ENCODE data around the gene SLC8B1.

Gene SLC8B1

DNA sequence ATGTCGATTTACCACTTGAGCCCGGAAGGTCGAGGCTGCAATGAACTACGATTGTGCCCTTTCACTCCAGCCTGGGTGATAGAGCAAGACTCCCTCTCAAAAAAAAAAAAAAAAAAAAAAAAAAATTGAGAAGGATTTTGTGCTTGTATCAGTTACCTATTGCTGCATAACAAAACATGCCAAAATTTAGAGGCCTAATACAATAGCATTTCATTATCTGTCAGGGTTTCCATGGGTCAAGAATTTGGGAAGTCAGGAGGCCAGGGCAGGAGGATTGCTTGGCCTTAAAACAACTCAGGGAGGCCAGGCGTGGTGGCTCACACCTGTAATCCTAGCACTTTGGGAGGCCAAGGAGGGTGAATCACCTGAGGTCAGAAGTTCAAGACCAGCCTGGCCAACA is 4.6 kb upstream of the SLC8B1 start:
- Histone ChIP-seq H3K9ac (ENCODE audit: low read length) (no peak overlapping the region), H3K27ac (ENCODE audit: low read length) (no peak overlapping the region), H3K9me3 (ENCODE audit: insufficient read depth, low read length) (no peaks in the 10 kb centered on the region), H2AFZ (ENCODE audit: low read depth, low read length) (no peak overlapping the region), H3K27me3 (ENCODE audit: low read depth, low read length) (no peaks in the 10 kb centered on the region), H3K4me3 (ENCODE audit: low read length) (no peak overlapping the region), H3K79me2 (ENCODE audit: low read length) (no peaks in the 10 kb centered on the region), H4K20me1 (ENCODE audit: insufficient read depth, low read length) (no peaks in the 10 kb centered on the region), H3K4me2 (ENCODE audit: low read length) (no peak overlapping the region), H3K4me1 (ENCODE audit: low read length) (peaks cover 10% of the 10 kb centered on the region), H3K36me3 (replicated peaks; ENCODE audit: low read depth, low read length) (no peaks in the 10 kb centered on the region)
- TF ChIP-seq, protein P1, sequence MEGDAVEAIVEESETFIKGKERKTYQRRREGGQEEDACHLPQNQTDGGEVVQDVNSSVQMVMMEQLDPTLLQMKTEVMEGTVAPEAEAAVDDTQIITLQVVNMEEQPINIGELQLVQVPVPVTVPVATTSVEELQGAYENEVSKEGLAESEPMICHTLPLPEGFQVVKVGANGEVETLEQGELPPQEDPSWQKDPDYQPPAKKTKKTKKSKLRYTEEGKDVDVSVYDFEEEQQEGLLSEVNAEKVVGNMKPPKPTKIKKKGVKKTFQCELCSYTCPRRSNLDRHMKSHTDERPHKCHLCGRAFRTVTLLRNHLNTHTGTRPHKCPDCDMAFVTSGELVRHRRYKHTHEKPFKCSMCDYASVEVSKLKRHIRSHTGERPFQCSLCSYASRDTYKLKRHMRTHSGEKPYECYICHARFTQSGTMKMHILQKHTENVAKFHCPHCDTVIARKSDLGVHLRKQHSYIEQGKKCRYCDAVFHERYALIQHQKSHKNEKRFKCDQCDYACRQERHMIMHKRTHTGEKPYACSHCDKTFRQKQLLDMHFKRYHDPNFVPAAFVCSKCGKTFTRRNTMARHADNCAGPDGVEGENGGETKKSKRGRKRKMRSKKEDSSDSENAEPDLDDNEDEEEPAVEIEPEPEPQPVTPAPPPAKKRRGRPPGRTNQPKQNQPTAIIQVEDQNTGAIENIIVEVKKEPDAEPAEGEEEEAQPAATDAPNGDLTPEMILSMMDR (IDR thresholded peaks at IDR 0.05; ENCODE audit: low read depth, low read length) = no peak
- no peak for TF ChIP-seq EZH2phosphoT487 (IDR thresholded peaks at IDR 0.05; ENCODE audit: low read depth)

DNA sequence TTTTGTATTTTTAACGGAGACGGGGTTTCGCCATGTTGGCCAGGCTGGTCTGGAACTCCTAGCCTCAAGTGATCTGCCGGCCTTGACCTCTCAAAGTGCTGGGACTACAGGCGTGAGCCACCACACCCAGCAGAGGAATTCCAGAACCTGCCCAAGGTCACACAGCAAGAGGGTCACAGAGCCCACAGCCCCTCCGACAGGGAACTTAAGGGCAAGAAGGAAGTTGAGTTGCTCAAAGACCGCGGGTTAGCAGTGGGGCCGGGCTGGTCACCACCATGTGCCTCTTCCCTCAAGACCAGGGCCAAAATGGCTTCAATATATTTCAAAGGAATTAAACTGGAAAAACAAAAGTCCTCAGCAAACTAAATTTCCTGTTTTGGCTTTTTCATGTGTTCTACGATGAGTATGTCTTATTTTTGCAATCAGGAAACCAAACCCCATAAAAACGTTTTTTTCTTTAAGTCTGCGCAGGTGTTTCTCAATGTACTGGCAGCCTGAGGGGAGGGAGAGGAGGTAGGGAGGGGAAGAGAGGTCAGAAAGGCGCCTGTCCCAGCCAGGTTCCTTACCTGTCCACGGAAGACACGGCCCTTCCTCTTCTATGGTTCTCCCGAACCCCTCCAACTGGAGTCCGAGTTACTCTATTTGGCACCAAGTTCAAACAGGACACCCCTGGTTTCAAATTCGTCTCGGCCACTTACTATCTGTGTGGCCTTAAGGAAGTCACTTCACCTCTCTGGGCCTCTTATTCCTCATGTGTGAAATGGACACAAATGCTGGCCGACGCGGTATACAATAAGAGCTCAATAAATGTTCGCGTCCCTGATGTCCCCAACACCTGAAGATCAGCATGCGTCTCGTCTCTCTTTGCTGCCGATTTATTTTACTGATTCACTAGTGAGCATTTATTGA is 778 bp downstream of the SLC8B1 start:
- H3K4me1 ChIP-seq (ENCODE audit: low read length) = peaks cover 6% of the 10 kb centered on the region; the same call in 1 of the 2 replicates
- no peaks in the 10 kb centered on the region for H3K36me3 ChIP-seq (replicated peaks; ENCODE audit: low read depth, low read length)
- no peaks in the 10 kb centered on the region for H3K79me2 ChIP-seq (ENCODE audit: low read length)
- no peaks in the 10 kb centered on the region for H3K9me3 ChIP-seq (ENCODE audit: insufficient read depth, low read length)
- H3K9ac ChIP-seq (ENCODE audit: low read length) = peak overlapping the region; percentile 54
- no peak overlapping the region for H3K27ac ChIP-seq (ENCODE audit: low read length)
- H3K4me3 ChIP-seq (ENCODE audit: low read length) = peak overlapping the region; percentile 77
- H4K20me1 ChIP-seq (ENCODE audit: insufficient read depth, low read length) = no peaks in the 10 kb centered on the region
- H3K4me2 ChIP-seq (ENCODE audit: low read length) = peak overlapping the region; percentile 73
- no peak for TF ChIP-seq EZH2phosphoT487 (IDR thresholded peaks at IDR 0.05; ENCODE audit: low read depth)
- TF ChIP-seq, protein P1 (IDR thresholded peaks at IDR 0.05; ENCODE audit: low read depth, low read length) = no peak
- peaks cover 6% of the 10 kb centered on the region for H3K27me3 ChIP-seq (ENCODE audit: low read depth, low read length)
- peak overlapping the region; percentile 19 for H2AFZ ChIP-seq (ENCODE audit: low read depth, low read length)

DNA sequence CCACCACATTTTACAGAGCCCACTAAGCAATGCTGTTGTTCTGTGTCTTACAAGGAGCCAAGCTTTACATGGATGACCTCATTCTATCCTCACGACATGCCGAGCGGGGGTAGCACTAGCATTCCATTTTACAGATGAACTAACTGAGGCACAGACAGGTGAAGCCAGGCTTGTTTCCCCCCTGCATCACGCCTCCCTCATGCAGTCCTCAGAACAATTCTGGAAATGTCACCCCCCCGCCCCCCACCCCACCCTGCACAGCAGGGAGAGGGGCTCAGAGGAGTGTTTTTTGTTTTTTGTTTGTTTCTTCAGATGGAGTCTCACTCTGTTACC is 1.5 kb downstream of the SLC8B1 start:
- Histone ChIP-seq H3K79me2 (ENCODE audit: low read length) (no peaks in the 10 kb centered on the region), H3K9me3 (ENCODE audit: insufficient read depth, low read length) (no peaks in the 10 kb centered on the region), H3K36me3 (replicated peaks; ENCODE audit: low read depth, low read length) (no peaks in the 10 kb centered on the region), H3K4me1 (ENCODE audit: low read length) (peaks cover 6% of the 10 kb centered on the region; the same call in 1 of the 2 replicates), H3K27ac (ENCODE audit: low read length) (no peak overlapping the region), H3K4me3 (ENCODE audit: low read length) (no peak overlapping the region), H4K20me1 (ENCODE audit: insufficient read depth, low read length) (no peaks in the 10 kb centered on the region), H3K4me2 (ENCODE audit: low read length) (no peak overlapping the region), H2AFZ (ENCODE audit: low read depth, low read length) (no peak overlapping the region), H3K27me3 (ENCODE audit: low read depth, low read length) (peaks cover 6% of the 10 kb centered on the region), H3K9ac (ENCODE audit: low read length) (no peak overlapping the region)
- TF ChIP-seq, protein P1 (IDR thresholded peaks at IDR 0.05; ENCODE audit: low read depth, low read length) = no peak
- no peak for TF ChIP-seq EZH2phosphoT487 (IDR thresholded peaks at IDR 0.05; ENCODE audit: low read depth)

DNA sequence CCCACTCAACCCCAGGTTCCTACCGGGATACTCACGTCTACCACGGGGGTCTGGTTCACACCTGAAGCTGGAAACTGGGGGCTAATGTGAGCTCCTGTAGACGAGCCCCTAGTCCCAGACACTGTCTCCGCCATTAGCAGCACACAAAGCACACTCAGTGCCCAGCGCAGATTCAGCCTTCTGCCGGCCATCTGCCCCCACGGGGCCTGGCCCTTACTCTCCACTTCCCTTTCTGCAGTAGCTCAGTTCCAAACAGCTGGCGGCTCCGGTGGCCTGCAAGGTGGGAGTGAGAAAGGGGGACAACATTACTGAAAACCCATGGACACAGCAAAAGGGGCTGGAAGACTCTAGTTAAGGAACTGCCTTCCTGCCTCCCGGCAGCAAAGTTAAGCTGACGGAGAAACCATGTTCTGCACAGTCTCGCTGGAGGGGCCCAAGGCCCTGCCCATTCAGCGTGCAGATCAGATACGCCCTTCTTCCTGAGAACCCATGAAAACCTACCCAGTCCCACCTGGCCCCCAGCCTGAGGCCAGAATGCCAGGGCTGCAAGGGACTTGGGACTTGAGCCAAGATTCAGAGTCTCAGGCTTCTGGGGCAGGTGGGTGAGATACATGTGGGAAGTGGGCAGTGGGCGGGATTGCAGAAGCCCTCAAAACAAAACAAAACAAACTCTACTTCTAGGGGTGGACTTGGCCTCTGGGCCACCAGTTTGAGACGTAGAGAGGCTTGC is 2.1 kb downstream of the SLC8B1 start:
- H3K4me3 ChIP-seq (ENCODE audit: low read length) = no peak overlapping the region
- H3K4me2 ChIP-seq (ENCODE audit: low read length) = no peak overlapping the region
- peaks cover 6% of the 10 kb centered on the region; the same call in 1 of the 2 replicates for H3K4me1 ChIP-seq (ENCODE audit: low read length)
- TF ChIP-seq, protein P1 (IDR thresholded peaks at IDR 0.05; ENCODE audit: low read depth, low read length) = no peak
- no peak for TF ChIP-seq EZH2phosphoT487 (IDR thresholded peaks at IDR 0.05; ENCODE audit: low read depth)
- no peaks in the 10 kb centered on the region for H3K9me3 ChIP-seq (ENCODE audit: insufficient read depth, low read length)
- H2AFZ ChIP-seq (ENCODE audit: low read depth, low read length) = no peak overlapping the region
- H4K20me1 ChIP-seq (ENCODE audit: insufficient read depth, low read length) = no peaks in the 10 kb centered on the region
- H3K27me3 ChIP-seq (ENCODE audit: low read depth, low read length) = peaks cover 6% of the 10 kb centered on the region
- H3K36me3 ChIP-seq (replicated peaks; ENCODE audit: low read depth, low read length) = no peaks in the 10 kb centered on the region
- H3K79me2 ChIP-seq (ENCODE audit: low read length) = no peaks in the 10 kb centered on the region
- no peak overlapping the region for H3K9ac ChIP-seq (ENCODE audit: low read length)
- no peak overlapping the region for H3K27ac ChIP-seq (ENCODE audit: low read length)
